Activated CD4-positive, alpha-beta T cell treated with anti-CD3 and anti-CD28 coated beads, Interleukin-2, amount 50 U/mL, for 16 hours (primary cell): ENCODE results near the gene BIK.
A peak's percentile ranks its signal among the peaks of the same experiment; 100 is the strongest.
"Not testable (repeated sequence)": the region's sequence is repeated elsewhere in the genome, so short reads cannot be mapped to it uniquely, and the experiment has no call there.

Experiments used
- DNase-seq: peaks from one replicate; pipeline ENCODE4 v3.0.0-alpha.2; 2020

The BIK gene, protein sequence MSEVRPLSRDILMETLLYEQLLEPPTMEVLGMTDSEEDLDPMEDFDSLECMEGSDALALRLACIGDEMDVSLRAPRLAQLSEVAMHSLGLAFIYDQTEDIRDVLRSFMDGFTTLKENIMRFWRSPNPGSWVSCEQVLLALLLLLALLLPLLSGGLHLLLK

DNA sequence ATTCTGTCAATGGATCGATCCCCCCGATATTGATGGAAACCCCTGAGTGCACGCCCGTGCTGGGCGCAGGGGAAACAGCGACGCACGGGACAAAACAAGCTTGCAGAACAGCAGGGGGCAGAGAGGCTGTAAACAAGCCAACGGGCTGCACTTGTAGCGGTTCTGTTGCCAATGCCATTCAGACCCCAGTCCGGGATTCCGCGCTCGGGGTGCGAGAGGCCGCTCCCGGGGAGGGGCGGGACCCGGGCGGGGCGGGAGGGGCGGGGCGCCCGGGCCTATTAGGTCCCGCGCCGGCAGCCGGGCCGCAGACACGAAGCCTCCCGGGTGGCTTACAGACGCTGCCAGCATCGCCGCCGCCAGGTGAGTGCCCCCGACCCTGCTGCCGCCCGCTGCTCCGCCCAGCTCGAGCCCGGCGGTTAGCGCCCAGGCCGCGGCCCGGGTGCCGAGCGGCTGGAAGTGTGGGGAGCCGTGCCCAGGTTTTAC, at the start of gene BIK:
TSS of gene BIK (plus strand) at position 307 of the 483 bp plus-strand sequence. CDS start 13,273 bp downstream, outside the sequence.
- DNase-seq = peak; percentile 38

DNA sequence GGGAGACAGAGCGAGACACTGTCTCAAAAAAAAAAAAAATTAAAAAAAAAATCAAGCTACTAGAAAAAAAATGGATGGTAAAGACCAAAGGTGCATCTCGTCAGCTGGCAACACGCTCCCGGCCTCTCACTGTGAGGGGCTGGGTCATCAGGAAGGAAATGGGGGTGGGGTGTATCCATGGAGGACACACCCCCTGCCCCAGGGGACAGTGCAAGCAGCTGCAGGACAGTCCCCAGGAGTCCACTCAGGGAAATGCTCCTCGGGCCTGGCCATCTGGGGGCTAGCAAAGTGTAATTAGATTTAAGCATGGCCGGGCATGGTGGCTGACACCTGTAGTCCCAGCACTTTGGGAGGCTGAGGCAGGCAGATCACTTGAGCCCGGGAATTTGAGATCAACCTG, 44.4 kb upstream of the BIK start:
- no peak for DNase-seq

DNA sequence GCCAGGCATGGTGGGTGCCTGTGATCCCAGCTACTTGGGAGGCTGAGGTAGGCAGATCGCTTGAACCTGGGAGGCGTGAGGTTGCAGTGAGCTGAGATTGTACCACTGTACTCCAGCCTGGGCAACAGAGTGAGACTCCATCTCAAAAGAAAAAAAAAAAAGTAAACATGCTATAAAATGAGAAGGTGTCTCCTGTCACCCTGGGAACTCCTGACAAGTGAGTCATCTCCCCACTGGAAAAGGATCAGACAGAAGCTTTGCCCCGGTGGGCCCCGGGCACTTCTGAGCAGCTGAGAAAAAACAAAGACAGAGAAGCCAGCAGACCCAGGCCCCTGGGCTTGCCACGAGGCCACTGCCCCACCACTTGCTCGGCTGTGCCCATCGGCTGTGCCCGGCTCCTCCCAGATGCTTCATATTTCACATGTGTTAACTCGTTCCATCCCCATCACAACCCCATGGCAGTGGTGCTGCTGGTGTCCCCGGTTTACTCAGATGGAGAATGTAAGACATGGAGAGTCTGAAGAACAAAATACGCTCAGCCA, 43.6 kb upstream of the BIK start:
- no peak for DNase-seq

DNA sequence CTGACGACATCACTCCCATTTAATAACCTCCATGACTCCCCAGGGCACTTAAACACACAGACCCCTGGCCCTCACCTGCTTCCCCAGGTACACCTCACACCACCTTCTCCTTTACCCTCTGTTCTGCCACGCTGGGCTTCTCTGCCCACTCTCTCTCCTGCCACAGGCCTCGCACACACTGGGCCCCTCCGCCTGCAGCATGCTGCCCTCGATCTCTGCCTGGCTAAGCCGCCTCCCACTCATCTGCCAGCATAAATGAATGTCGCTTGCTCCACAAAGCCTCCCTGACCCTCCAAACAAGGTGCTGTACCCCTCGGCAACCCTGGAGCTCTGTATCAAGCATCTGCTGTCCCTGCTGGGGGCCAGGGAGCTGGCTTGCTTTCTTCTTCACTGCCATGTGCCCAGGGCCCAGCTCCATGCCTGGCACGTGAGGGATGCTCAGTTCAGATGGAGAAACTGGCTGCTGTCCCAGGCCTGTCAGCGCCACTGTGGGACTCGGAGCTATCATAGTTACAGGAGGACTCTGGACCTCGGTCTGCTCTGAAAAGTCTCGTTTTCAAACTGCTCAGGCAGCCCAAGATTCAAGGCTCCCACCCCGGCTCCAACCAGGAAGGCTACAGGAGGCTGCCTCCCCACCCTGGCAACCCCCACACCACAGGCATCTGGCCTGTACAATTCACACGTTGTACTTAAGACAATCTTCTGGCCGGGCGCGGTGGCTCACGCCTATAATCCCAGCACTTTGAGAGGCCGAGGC, 33.3 kb upstream of the BIK start:
- no peak for DNase-seq

GRCh38 chr22:43078522-43078921, 32.0 kb upstream of the BIK start:
- no peak for DNase-seq

DNA sequence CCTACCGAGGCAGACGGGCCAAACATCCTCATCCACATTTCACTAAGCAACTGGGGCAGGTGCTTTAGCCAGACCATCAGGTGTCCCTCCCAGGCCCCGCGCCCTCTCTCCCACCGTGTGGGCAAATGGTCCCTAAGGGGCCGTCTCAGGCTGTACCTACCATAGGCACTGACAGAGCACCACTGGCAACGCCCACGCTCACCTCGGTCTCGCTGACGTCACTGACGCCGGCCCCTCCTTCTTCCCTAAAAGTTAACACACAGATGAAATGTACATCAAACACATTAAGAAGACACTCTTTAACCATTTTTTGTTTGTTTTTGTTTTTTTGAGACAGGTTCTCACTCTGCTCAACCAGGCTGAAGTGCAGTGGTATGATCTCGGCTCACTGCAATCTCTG, 30.8 kb upstream of the BIK start:
- no peak for DNase-seq

DNA sequence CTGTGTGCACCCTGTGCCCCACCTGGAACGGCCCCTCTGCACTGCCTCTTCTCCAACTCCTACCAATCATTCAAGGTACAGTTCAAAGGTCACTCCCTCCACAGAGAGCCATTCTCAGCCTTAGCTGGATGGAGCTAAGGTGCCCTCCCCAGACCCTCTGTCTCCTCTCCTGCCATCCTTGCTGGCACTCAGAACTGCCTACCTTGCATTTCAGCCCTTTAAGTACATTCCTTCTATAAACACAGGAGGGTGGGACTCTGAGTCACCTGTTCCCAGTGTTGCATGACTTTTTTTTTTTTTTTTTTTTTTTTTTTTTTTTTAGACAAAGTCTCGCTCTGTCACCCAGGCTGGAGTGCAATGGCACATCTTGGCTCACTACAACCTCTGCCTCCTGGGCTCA, 29.9 kb upstream of the BIK start:
- DNase-seq = no peak

DNA sequence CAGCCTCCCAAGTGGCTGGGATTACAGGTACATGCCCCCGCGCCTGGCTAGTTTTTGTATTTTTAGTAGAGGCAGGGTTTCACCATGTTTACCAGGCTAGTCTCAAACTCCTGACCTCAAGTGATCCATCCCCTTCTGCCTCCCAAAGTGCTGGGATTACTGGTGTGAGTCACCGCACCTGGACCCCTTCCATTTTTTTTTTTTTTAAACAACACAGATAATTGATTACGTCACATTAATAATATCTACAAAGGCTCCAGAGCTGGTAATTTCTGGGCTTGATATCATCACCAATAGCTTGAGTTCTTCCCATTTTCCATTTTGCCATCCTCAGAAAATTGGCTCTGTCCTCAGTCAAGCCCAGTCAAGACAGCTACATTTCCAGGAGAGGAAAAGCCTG, 28.6 kb upstream of the BIK start:
- no peak for DNase-seq

DNA sequence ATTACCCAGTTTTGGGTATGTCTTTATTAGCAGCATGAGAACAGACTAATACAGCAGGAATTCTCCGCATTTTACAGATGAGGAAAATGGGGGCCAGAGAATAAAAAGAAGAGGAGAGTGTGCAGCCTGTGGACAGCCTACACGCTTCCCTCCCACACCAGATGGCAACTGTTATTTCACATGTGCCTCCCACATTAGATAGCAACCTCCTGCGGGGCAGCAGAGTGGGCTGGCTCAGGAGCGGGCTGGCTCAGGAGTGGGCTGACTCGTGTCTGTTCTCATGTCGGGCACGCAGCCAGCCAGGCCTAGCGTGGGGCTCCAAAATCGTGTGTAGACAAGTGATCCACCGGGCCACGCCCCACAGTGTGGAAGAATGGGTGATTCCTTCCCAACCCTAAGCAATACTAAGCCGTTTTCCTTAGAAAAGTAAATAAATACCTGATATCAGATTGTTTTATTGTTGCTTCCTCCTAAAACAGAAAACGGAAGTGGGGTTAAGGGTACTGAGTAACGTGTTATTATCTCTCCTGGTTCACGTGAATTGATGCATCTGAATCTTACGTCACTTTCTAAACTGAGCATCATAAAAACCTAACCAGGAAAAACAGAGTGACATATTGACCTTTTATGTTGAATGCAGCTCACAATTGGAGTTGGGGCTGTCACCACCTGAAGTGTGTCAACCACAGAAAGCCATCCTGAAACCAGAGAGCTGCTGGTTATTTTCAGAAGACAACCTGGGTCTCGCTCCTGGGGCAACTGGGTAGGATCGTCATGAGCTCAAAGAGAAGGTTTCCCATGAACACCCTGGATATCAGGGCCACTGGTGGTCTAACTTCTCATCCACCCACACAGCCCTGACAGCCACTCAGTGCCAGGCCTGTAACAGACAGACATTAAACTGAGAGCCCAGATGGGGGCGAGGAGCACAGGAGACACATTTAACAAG, 24.6 kb upstream of the BIK start:
- peak; percentile 30 for DNase-seq

GRCh38 chr22:43088627-43088983, 21.9 kb upstream of the BIK start:
- peak; percentile 22 for DNase-seq

- peak; percentile 95 for DNase-seq
Measured at GRCh38 chr22:43088984-43089717, 21.4 kb upstream of the BIK start, which contains the start of gene TTLL1. Gene TTLL1, minus strand, starts transcription at chr22:43089391. Its CDS starts 13,805 bp downstream, at chr22:43075586.

- peak; percentile 81 for DNase-seq
Measured at GRCh38 chr22:43090130-43090789, 20.3 kb upstream of the BIK start.

DNA sequence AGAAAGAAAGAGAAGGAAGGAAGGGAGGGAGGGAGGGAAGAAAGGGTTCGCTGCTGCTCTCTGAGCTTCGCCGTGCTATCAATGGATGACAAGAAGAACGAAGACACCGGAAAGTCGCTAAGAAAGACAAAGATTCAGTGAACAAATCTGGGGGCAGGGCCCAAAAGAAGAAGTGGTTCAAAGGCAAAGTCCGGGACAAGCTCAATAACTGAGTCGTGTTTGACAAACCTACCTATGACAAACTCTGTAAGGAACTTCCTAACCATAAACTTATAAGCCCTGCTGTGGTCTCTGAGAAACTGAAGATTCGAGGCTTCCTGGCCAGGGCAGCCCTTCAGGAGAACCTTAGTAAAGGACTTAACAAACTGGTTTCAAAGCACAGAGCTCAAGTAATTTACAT, 18.5 kb upstream of the BIK start:
- DNase-seq = no peak

- DNase-seq = no peak
Measured at GRCh38 chr22:43094085-43094484, 16.5 kb upstream of the BIK start.

DNA sequence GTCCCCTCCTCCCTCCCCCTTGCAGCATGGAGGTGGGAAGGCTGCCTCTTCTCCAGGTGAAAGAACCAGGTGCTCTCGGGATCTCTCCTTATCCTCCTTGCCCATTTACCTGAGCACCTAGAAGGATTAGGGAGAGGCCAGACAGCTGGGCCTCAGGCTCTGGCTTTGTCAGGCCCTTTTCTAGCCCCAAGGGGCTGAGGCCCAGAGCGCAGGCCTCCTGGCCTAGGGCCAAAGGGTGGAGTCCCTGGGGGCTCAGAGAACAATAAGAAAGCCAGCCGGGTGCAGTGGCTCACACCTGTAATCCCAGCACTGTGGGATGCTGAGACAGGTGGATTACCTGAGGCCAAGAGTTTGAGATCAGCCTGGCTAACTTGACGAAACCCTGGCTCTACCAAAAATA, 16.0 kb upstream of the BIK start:
- DNase-seq = no peak

GRCh38 chr22:43096420-43096819, 14.1 kb upstream of the BIK start:
- DNase-seq = no peak

- DNase-seq = no peak
Measured at GRCh38 chr22:43098356-43098755, 12.2 kb upstream of the BIK start.

DNA sequence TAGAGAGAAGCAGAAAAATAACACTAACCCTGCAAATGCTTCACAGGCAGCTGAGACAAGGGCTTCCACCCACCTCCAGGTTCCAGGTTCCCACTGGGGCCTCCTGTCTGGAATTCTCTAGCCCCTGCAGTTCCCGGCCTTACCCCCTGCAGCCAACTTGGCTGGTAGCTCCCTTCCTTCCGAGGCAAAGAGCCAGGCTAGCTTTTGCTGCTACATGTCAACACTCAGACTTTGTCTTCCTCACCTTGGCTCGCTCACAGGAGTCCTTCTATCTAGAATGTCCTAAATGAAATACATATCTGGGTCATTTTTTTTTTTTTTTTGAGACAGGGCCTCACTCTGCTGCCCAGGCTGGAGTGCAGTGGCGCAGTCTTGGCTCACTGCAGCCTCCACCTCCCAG, 11.5 kb upstream of the BIK start:
- no peak for DNase-seq

DNA sequence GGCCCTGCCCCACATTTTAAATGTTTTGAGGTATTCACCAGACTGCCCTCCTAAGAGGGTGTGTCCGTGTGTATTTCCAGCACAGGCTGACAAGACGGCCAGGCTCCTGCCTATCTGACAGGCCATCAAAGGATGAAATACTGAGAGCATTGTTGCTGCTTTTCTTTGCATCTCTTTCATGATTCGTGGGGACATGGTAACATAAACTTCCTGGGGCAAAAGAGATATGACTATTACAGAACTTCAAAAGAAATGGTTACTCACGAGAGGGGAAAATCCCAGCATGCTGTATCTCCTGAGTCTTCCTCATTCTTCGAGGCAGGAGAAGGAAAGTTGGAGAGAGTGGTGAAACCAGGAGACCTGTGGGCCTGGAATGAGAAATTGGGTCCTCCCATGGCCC, 10.3 kb upstream of the BIK start:
- peak; percentile 6 for DNase-seq

GRCh38 chr22:43101306-43101705, 9.2 kb upstream of the BIK start:
- DNase-seq = no peak

- peak; percentile 42 for DNase-seq
Measured at GRCh38 chr22:43104056-43104625, 6.4 kb upstream of the BIK start.

DNA sequence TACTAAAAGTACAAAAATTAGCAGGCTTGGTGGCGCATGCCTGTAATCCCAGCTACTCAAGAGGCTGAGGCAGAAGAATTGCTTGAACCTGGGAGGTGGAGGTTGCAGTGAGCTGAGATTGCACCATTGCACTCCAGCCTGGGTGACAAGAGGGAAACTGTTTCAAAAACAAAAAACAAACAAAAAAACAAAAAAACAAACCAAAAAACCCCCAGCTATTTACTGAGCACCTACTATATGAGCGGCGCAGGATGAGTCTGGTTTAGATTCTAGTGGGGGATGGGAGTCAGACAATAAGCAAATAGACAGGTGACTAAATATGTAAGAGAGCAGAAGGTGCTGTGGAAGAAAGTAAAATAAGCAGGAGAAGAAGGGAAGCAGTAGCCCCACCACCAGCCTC, 5.6 kb upstream of the BIK start:
- DNase-seq = not testable (repeated sequence)
